HCT116 (cell line): ENCODE data around the gene CDH13.

Experiments
- ELF1 ChIP-seq: IDR thresholded peaks from 2 replicates; pipeline ENCODE4 v1.6.1; 2012; ENCODE audit warnings: low read depth, borderline replicate concordance
- ZNF274 ChIP-seq: fragments of 200-500 bp; sonication (Bioruptor generic); IDR thresholded peaks from 2 replicates; pipeline ENCODE4 v1.6.1; 2014; ENCODE audit warnings: mild to moderate bottlenecking, low read depth, low read length, inconsistent platforms
- TF ChIP-seq, protein P1 (sequence below), 3 experiments: fragments of 200-600 bp in 1 of 3; sonication (generic) in 1 of 3; IDR thresholded peaks in 2 of 3; conservative IDR thresholded peaks in 1 of 3; 2 replicates each; pipeline ENCODE4 v1.5.1; 2012 to 2017; ENCODE audit warnings: low read depth in 2 of 3, low read length in 2 of 3, antibody characterized with exemption in 1 of 3, borderline replicate concordance in 1 of 3, control low read depth in 1 of 3, mild to moderate bottlenecking in 1 of 3, mixed read lengths in 1 of 3, mixed run types in 1 of 3, moderate library complexity in 1 of 3; ENCODE audit not compliant: insufficient read depth in 1 of 3

DNA sequence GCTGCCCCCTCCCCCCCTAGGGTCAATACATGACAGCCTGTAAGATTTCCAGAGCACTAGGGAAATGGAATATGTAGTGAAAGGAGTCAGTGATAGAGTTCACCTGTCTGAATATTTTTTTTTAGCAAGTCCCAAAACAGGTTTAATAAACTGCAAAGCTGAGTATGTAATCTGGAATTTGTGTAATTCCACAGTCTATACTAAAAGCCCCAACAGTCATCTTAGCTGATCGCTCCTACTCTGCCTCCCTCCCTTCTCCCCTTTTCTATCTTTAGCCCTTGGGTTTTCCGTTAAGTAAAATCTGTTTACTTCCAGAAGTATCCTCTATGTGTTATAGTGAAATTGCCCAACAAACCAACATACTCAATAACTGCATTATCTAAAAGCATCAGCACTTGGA, 3.5 kb downstream of the CDH13 start:
- no peak for TF ChIP-seq ZNF274
- no peak for TF ChIP-seq ELF1
- TF ChIP-seq, protein P1, sequence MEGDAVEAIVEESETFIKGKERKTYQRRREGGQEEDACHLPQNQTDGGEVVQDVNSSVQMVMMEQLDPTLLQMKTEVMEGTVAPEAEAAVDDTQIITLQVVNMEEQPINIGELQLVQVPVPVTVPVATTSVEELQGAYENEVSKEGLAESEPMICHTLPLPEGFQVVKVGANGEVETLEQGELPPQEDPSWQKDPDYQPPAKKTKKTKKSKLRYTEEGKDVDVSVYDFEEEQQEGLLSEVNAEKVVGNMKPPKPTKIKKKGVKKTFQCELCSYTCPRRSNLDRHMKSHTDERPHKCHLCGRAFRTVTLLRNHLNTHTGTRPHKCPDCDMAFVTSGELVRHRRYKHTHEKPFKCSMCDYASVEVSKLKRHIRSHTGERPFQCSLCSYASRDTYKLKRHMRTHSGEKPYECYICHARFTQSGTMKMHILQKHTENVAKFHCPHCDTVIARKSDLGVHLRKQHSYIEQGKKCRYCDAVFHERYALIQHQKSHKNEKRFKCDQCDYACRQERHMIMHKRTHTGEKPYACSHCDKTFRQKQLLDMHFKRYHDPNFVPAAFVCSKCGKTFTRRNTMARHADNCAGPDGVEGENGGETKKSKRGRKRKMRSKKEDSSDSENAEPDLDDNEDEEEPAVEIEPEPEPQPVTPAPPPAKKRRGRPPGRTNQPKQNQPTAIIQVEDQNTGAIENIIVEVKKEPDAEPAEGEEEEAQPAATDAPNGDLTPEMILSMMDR (IDR thresholded peaks at IDR 0.05 in 2 of 3, conservative IDR thresholded peaks at IDR 0.05 in 1 of 3; ENCODE audit: borderline replicate concordance in 1 of 3, insufficient read depth in 1 of 3, low read depth in 2 of 3, low read length in 2 of 3), result no peak
